D721Med (cell line): Measurements from ENCODE around the gene LAMA1.

Experiments
- DNase-seq: peaks from one replicate; pipeline ENCODE4 v3.0.0; 2011; ENCODE audit warnings: low spot score; ENCODE audit not compliant: insufficient read length
- FAIRE-seq: peaks from 2 replicates; lab custom pipeline; 2011; peaks lifted over from hg19 to GRCh38; lab: Jason Lieb, UNC
- CTCF ChIP-seq: IDR thresholded peaks from 2 replicates; pipeline ENCODE4 v1.5.1; 2012; ENCODE audit warnings: mild to moderate bottlenecking, control low read depth; ENCODE audit not compliant: insufficient read depth; ENCODE audit errors: missing control alignments

LAMA1 gene

DNA sequence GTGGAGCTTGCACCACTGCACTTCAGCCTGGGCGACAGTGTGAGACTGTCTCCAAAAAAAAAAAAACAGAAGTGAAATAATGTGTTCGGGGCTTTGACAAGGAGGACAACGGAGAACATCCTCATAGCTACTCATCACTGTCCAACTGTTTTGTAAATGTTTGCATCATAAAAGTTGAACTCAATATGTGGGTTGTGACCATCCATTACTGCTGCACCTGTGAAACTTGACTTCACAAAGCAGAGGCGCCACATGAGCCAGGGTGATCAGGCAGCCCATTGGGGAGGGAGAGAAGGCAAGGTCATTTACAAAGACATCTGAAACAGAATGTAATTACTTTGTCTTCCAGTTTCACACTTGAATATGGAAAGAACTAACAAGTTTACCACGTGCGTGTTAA, 61.6 kb downstream of the LAMA1 start:
- TF ChIP-seq CTCF, result no peak
- DNase-seq (no peak), FAIRE-seq (no peak)

DNA sequence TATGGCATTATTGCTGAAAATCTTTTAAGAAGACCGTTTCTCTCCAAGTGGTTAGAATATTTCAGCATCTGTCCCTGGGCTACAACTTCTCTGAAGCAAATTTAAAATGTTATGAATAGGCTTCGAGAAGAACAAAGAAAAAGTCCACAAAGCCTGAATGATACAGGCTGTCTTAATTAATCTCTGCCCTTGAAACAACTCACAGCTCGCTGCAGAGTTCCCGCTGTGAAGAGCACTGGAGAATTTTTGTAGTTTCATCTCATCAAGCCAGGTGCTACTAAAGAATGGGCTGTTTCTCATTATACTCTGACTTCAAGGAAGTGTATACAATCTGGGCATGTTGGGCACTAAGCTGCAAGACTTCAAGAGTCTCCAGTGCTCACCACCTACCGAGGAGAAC, 67.6 kb downstream of the LAMA1 start:
- FAIRE-seq (no peak), DNase-seq (no peak)
- no peak for TF ChIP-seq CTCF

DNA sequence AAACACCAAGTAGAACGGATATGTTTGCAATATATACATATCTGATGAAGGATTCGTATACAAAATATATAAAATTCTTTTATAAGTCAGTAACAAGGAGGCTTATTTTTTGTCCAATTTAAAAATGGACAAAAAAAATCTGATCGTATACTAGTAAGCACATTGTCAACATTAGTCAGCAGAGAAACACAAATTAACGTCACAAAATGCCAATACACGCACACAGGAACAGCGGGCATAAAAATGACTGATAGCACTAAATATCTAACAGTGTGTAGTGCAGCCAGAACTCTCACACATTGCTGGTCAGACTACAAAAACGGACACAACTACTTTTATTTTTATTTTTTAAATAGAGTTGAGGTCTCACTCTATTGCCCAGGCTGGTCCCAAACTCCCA, 69.5 kb downstream of the LAMA1 start:
- FAIRE-seq (no peak), DNase-seq (no peak)
- no peak for TF ChIP-seq CTCF

GRCh38 chr18:7047336-7047735, 70.3 kb downstream of the LAMA1 start:
- FAIRE-seq (peak; percentile 55), DNase-seq (no peak)
- no peak for TF ChIP-seq CTCF

DNA sequence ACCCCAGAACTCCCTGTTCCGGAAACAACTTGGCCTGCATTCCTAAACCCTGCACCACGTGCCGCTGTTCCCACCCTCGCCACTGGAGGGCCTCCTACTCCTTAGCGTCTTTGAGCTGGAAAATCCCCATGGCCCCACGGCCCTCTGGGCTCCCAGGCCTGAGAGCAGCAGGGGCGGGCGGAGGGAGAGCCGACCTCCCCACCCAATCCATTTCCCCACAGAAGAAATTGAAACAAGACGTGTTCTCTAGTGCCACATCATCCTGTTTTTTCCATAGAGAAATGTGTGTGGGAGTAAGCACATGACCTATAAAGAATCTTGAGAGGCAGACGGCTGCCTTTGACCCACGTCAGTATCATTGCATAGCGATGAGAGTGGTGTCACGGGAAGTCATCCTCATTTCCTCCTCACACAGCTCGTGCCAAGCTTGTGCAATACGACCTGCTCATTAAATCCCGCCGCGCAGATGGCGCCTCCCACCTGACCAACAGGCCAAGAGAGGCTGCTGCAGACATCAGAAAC, 79.2 kb downstream of the LAMA1 start:
- DNase-seq (no peak), FAIRE-seq (no peak)
- TF ChIP-seq CTCF, result peak; percentile 72

DNA sequence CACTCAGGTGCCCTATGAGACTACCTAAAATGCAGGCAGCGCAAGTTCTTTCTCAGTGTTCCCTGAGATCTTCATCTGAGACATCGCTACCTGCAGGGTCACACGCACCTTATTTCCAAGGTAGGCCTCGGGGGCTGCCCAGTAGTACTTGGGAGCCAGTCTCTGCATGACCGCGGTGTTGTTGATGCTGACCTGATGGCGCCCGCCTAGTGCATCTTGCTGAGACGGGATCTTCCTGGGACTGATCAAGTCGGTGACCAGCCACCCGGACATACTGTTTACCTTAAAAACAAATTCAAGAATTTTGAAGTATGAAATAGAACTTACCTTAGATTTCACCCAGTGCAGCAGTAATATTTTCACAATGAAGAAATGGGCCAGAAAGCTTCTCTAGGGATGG, 80.1 kb downstream of the LAMA1 start:
- TF ChIP-seq CTCF, result no peak
- DNase-seq (no peak), FAIRE-seq (no peak)

DNA sequence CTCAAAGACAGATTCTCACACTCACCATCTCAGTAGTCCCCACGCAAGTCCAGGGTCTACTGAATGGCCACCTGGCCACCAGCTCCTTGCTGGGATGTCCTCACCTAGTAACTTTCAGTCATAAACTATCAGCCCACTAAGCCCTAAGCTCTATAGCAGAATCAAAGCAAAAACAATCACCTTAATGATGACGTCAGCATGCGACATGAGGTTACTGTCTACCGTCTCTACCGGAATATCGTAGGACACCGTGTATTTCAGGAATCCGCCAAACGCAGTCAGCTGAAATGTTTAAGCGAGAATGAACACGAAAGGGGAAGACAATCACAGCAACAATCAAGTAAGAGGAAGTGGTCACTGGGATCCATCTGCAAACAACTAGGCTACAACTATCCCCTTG, 81.8 kb downstream of the LAMA1 start:
- no peak for DNase-seq
- no peak for TF ChIP-seq CTCF
- FAIRE-seq, result no peak
